RWPE2 (cell line): Measurements from ENCODE around the gene ANO1.
"Not testable (repeated sequence)": the region's sequence is repeated elsewhere in the genome, so short reads cannot be mapped to it uniquely, and the experiment has no call there.

Experiments used
- ATAC-seq: fragments of 200-7000 bp; cut with Tn5 transposase; 3 replicates; pipeline ENCODE4 v1.9.1; 2021; ENCODE audit warnings: low read depth
- DNase-seq: peaks from one replicate; pipeline ENCODE4 v3.0.0-alpha.2; 2020; ENCODE audit warnings: low spot score
- H3K27ac ChIP-seq: fragments of 450-650 bp; 2 replicates; pipeline ENCODE4 v1.5.1; 2017; ENCODE audit warnings: mild to moderate bottlenecking; ENCODE audit not compliant: poor library complexity, severe bottlenecking
- H3K27me3 ChIP-seq: fragments of 250-450 bp; sonication (Bioruptor Pico); 2 replicates; pipeline ENCODE4 v1.5.1; 2021; ENCODE audit warnings: mild to moderate bottlenecking, moderate library complexity; ENCODE audit not compliant: insufficient read depth, poor library complexity, severe bottlenecking
- H3K36me3 ChIP-seq: fragments of 250-450 bp; sonication (Bioruptor Pico); 2 replicates; pipeline ENCODE4 v1.5.1; 2020; ENCODE audit warnings: low read depth, mild to moderate bottlenecking, moderate library complexity
- H3K4me1 ChIP-seq: fragments of 250-450 bp; sonication (Bioruptor Pico); 2 replicates; pipeline ENCODE4 v1.5.1; 2021; ENCODE audit warnings: mild to moderate bottlenecking, moderate library complexity; ENCODE audit not compliant: insufficient read depth, poor library complexity, severe bottlenecking
- H3K4me3 ChIP-seq: fragments of 250-450 bp; sonication (Bioruptor Pico); 2 replicates; pipeline ENCODE4 v1.5.1; 2021; ENCODE audit warnings: mild to moderate bottlenecking, moderate library complexity; ENCODE audit not compliant: severe bottlenecking
- H3K9me3 ChIP-seq: fragments of 250-450 bp; sonication (Bioruptor Pico); 2 replicates; pipeline ENCODE4 v1.5.1; 2021; ENCODE audit warnings: mild to moderate bottlenecking, moderate library complexity; ENCODE audit not compliant: severe bottlenecking
- CTCF ChIP-seq: fragments of 450-650 bp; IDR thresholded peaks from one replicate; pipeline ENCODE4 v1.5.1; 2017; ENCODE audit warnings: mild to moderate bottlenecking, moderate library complexity; ENCODE audit not compliant: poor library complexity, severe bottlenecking

Gene ANO1

GRCh38 chr11:70192666-70193410, 114.7 kb downstream of the ANO1 start:
- no peaks in the 10 kb centered on the region for H3K27me3 ChIP-seq
- no peak for ATAC-seq
- no peak for TF ChIP-seq CTCF
- H3K27ac ChIP-seq, result no peak overlapping the region
- H3K4me3 ChIP-seq, result no peak overlapping the region
- H3K36me3 ChIP-seq, result no peaks in the 10 kb centered on the region
- no peaks in the 10 kb centered on the region for H3K9me3 ChIP-seq
- no peaks in the 10 kb centered on the region for H3K4me1 ChIP-seq
- no peak for DNase-seq

DNA sequence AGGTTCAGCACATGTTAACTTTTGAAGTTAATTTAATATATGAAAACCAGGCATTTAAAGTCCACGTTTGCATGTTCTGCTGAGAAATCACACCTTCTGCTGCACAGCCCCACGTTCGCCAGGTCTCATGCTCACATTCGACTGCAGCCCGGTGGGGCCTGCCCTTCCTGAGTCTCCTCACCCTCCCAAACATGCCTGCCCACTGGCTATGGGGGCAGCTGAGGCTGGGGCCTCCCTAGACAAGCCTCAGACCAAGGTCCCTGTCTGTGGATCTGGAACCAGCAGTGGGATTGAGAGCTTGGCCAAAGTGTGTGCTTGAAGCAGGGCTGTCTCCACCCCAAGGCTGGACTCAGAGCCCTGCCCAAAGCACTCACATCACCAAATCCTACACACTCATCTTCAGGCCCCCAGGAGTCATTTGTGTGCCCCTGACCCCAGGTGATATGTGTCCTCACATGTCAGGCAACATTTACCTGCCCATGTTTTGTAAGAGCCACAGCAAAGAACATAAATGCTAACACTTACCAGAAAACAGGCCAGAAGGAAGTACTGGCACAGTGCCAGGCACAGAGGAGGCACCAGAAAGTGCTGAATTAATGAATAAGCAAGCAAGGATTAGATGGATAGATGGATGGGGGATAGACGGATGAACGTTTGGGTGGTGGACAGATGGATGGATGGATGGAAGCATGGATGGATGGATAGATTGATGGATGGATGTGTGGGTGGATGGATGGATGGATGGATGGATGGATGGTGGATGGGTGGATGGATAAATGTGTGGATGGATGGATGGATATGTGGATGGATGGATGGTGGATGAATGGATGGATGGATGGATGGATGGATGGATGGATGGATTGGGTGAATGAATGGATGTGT, 115.5 kb downstream of the ANO1 start:
- H3K36me3 ChIP-seq, result no peaks in the 10 kb centered on the region
- no peak for ATAC-seq
- no peak overlapping the region for H3K4me3 ChIP-seq
- no peaks in the 10 kb centered on the region for H3K27me3 ChIP-seq
- no peak for TF ChIP-seq CTCF
- no peak overlapping the region for H3K27ac ChIP-seq
- H3K9me3 ChIP-seq, result no peaks in the 10 kb centered on the region
- no peaks in the 10 kb centered on the region for H3K4me1 ChIP-seq
- no peak for DNase-seq

DNA sequence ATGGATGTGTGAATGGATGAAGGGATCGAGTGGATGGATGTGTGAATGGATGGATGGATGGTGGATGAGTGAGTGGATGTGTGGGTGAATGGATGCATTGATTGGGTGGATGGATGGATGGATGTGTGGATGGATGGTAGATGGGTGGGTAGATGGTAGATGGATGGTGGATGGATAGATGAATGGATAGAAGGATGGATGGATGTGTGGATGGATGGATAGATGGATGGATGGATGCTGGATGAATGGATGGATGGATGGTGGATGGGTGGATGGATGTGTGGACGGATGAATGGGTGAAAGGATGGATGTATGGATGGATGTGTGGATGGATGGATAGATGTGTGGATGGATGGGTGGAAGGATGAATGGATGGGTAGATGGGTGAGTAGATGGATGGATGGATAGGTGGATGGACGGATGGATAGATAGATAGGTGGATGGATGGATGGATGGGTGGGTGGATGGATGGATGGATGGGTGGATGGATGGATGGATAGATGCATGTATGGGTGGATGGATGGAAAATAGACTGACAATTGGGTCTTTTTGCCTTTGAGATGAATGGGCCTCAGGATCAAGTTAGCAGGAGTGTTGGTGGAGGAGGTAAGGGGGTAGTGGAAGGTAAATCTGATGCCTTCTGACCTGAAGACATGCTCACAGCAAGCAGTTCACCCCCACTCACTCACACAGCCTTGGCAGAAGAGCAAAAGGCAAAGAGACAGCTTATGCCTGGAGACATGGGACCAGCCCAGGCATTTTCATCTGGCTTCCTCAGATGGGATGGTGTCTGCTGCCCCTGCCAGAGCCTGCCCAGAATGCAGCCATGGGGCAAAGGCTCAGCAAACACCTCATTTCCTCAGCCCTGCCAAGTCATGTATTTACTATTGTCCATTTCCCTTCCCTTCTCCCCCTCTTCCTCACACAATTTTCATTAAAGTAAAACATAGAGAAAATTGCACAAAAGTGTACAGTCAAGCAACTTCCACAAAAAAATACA, 117.0 kb downstream of the ANO1 start:
- no peaks in the 10 kb centered on the region for H3K4me1 ChIP-seq
- H3K27me3 ChIP-seq, result no peaks in the 10 kb centered on the region
- no peaks in the 10 kb centered on the region for H3K9me3 ChIP-seq
- H3K27ac ChIP-seq, result no peak overlapping the region
- no peak overlapping the region for H3K4me3 ChIP-seq
- ATAC-seq, result peak; percentile 47
- TF ChIP-seq CTCF, result no peak
- no peaks in the 10 kb centered on the region for H3K36me3 ChIP-seq
- no peak for DNase-seq

DNA sequence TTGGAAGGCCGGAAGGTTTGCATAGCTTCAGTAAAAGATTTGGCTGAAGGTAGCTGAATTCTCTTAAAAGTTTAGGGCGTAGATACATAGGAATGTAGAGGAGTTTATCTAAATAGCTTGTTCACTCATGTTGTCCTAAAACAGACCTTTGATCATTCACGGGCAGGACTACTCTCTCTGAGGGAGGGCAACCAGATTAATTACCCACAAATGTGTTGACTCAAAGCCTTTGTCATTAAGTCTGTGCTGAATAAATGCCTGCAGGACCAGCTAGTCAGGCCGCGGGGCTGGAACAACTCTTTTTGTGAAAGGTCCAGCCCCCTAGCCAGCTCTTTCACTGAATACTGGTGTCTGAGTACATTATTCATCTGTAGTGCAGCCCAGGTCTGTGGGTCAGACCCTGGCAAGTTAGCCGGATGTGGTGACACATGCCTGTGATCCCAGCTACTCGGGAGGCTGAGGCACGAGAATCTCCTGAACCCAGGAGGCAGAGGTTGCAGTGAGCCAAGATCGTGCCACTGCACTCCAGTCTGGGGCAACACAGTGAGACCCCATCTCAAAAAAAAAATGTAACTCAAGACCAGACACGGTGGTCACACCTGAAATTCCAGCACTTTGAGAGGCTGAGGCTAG, 122.2 kb downstream of the ANO1 start:
- no peak overlapping the region for H3K4me3 ChIP-seq
- no peak for TF ChIP-seq CTCF
- H3K27me3 ChIP-seq, result no peaks in the 10 kb centered on the region
- DNase-seq, result no peak
- peaks cover 7% of the 10 kb centered on the region for H3K4me1 ChIP-seq
- H3K36me3 ChIP-seq, result peaks cover 14% of the 10 kb centered on the region
- ATAC-seq, result no peak
- no peaks in the 10 kb centered on the region for H3K9me3 ChIP-seq
- no peak overlapping the region for H3K27ac ChIP-seq

DNA sequence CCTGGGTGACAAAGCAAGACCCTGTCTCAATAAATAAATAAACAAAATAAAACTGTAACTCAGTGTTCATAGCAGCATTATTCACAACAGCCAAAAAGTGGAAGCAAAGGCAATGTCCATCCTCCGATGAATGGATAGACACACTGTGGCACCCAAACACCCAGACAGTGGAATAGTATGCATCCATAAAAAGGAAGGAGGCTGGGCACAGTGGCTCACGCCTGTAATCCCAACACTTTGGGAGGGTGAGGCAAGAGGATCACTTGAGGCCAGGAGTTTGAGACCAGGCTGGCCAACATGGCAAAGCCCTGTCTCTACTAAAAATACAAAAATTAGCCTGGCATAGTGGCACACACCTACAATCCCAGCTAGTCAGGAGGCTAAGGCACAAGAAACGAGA, 122.9 kb downstream of the ANO1 start:
- DNase-seq, H3K27me3 ChIP-seq, H3K9me3 ChIP-seq, H3K27ac ChIP-seq, H3K4me1 ChIP-seq, ATAC-seq, H3K4me3 ChIP-seq: not testable (repeated sequence)
- peaks cover 19% of the 10 kb centered on the region for H3K36me3 ChIP-seq
